Measurements from ENCODE around the gene APBB2. TPM values are rescaled to one million over a fixed set of nuclear protein-coding genes. Genes with fewer than 3 reads are reported as not detected.

Gene APBB2
- total RNA-seq (2014; rRNA removed; shearing (Covaris generic)) (56.4 and 74.8 TPM in 2 replicates), polyA plus RNA-seq (2016; fragmentation: Nextera tagmentation; extraction: Ambion mirVana) (34.1 and 35.8 TPM in 2 replicates)
- long read RNA-seq, transcript APBB2-204 (7 exons, 1,681 nt): major isoform, 11 of 16 reads
- long read RNA-seq, partial matches to known transcripts: 0 of 16 reads
- long read RNA-seq, other reads (novel, unspliced or antisense): 5 of 16 reads

GRCh38 chr4:41214136-41214824 lies at the start of gene APBB2:
TSS of gene APBB2 (minus strand) at chr4:41214542. CDS start at chr4:41033254, 181,288 bp downstream.
- H3K4me3 Mint-ChIP-seq: peak within 1 kb of the TSS; percentile 88
- Histone ChIP-seq H3K9me2 (ENCODE audit: insufficient read depth) (no peaks in the 10 kb centered on the region), H3K4me1 (ENCODE audit: insufficient read depth) (peaks cover 35% of the 10 kb centered on the region), H3K27ac (ENCODE audit: low read depth) (peak within 1 kb of the TSS; percentile 85; the same call in 1 of the 2 replicates), H3K4me2 (peak within 1 kb of the TSS; percentile 95), H3K4me3 (peak within 1 kb of the TSS; percentile 89), H3K36me3 (ENCODE audit: insufficient read depth) (no peaks in the 10 kb centered on the region), H3F3A (replicated peaks; ENCODE audit: low read depth) (peaks cover 15% of the 10 kb centered on the region; the same call in 1 of the 2 replicates), H2AFZ (peak within 1 kb of the TSS; percentile 67; the same call in 1 of the 2 replicates), H4K20me1 (replicated peaks; ENCODE audit: insufficient read depth) (peaks cover 15% of the 10 kb centered on the region), H3K27me3 (ENCODE audit: insufficient read depth) (peaks cover 13% of the 10 kb centered on the region; the same call in 1 of the 2 replicates), H3K79me2 (replicated peaks; ENCODE audit: insufficient read depth) (peaks cover 44% of the 10 kb centered on the region)
- H3K27ac Mint-ChIP-seq: no peak within 1 kb of the TSS
- DNase-seq (ENCODE audit: low spot score) (peak; percentile 99), ATAC-seq (peak; percentile 80)
- peaks cover 27% of the 10 kb centered on the region for H3K27me3 Mint-ChIP-seq (ENCODE audit: insufficient read depth, low read depth, poor library complexity)
- peak; percentile 45; the same call in 1 of the 2 replicates for TF ChIP-seq ETS1 (IDR thresholded peaks at IDR 0.05)
- TF ChIP-seq NANOG (IDR thresholded peaks at IDR 0.05; ENCODE audit: borderline replicate concordance): no peak
- peak; percentile 40 for TF ChIP-seq REST (IDR thresholded peaks at IDR 0.05; ENCODE audit: unreplicated experiment)
- TF ChIP-seq CREB1 (CRISPR knock-in tag; IDR thresholded peaks at IDR 0.05; ENCODE audit: low read depth): peak; percentile 65
- no peak for TF ChIP-seq ZNF462 (CRISPR knock-in tag; IDR thresholded peaks at IDR 0.05)
- no peak for TF ChIP-seq ZNF331 (CRISPR knock-in tag; IDR thresholded peaks at IDR 0.05; ENCODE audit: low read depth)
- TF ChIP-seq CTCF (conservative IDR thresholded peaks at IDR 0.05; ENCODE audit: low read depth in 2 of 2): peak; percentile 49 to 80
- TF ChIP-seq ZNF114 (CRISPR knock-in tag; IDR thresholded peaks at IDR 0.05): no peak
- TF ChIP-seq POLR2AphosphoS5 (IDR thresholded peaks at IDR 0.05; ENCODE audit: low read depth): peak; percentile 92
- H3K36me3 Mint-ChIP-seq (ENCODE audit: low read depth): no peaks in the 10 kb centered on the region
- peaks cover 42% of the 10 kb centered on the region for H3K4me1 Mint-ChIP-seq
- H3K9me3 Mint-ChIP-seq: no peaks in the 10 kb centered on the region
